H9 (cell line): Measurements from ENCODE around the gene NKD1. TPM values are rescaled to one million over a fixed set of nuclear protein-coding genes. Genes with fewer than 3 reads are reported as not detected.

Experiments
- DNase-seq: peaks from one replicate; pipeline ENCODE4 v3.0.0-alpha.2; 2017
- H2AFZ ChIP-seq: one replicate; pipeline ENCODE4 v1.6.1; 2013; ENCODE audit warnings: mild to moderate bottlenecking, low read length, control low read depth, moderate library complexity
- H2AK5ac ChIP-seq: 2 replicates; pipeline ENCODE4 v1.6.1; 2013; ENCODE audit warnings: low read length, control low read depth, mixed read lengths; ENCODE audit not compliant: insufficient read length
- H2BK120ac ChIP-seq: one replicate; pipeline ENCODE4 v1.6.1; 2013; ENCODE audit warnings: low read depth, mild to moderate bottlenecking, low read length, control low read depth, inconsistent platforms; ENCODE audit not compliant: poor library complexity, severe bottlenecking
- H2BK12ac ChIP-seq: 2 replicates; pipeline ENCODE4 v1.6.1; 2013; ENCODE audit warnings: low read length, control low read depth, mixed read lengths, low read depth; ENCODE audit not compliant: insufficient read length
- H2BK15ac ChIP-seq: 2 replicates; pipeline ENCODE4 v1.6.1; 2013; ENCODE audit warnings: low read depth, low read length, control low read depth
- H2BK20ac ChIP-seq: one replicate; pipeline ENCODE4 v1.6.1; 2013; ENCODE audit warnings: low read depth, mild to moderate bottlenecking, low read length, control low read depth, inconsistent platforms; ENCODE audit not compliant: poor library complexity, severe bottlenecking
- H2BK5ac ChIP-seq: 2 replicates; pipeline ENCODE4 v1.6.1; 2013; ENCODE audit warnings: low read length, control low read depth, mixed read lengths; ENCODE audit not compliant: insufficient read length
- H3K14ac ChIP-seq: 2 replicates; pipeline ENCODE4 v1.6.1; 2013; ENCODE audit warnings: low read length, control low read depth; ENCODE audit not compliant: insufficient read depth
- H3K18ac ChIP-seq: 2 replicates; pipeline ENCODE4 v1.6.1; 2013; ENCODE audit warnings: low read depth, mild to moderate bottlenecking, mixed read lengths, low read length, control low read depth; ENCODE audit not compliant: insufficient read length
- H3K23ac ChIP-seq: 2 replicates; pipeline ENCODE4 v1.6.1; 2013; ENCODE audit warnings: low read length, control low read depth, mixed read lengths, low read depth; ENCODE audit not compliant: insufficient read length
- H3K23me2 ChIP-seq: 2 replicates; pipeline ENCODE4 v1.6.1; 2013; ENCODE audit warnings: low read depth, mild to moderate bottlenecking, mixed read lengths, low read length, control low read depth; ENCODE audit not compliant: insufficient read length, poor library complexity, severe bottlenecking
- H3K27ac ChIP-seq: 2 replicates; pipeline ENCODE4 v1.5.1; 2013; ENCODE audit warnings: low read length, control low read depth, mixed read lengths, low read depth; ENCODE audit not compliant: insufficient read length
- H3K27me3 ChIP-seq: 2 replicates; pipeline ENCODE4 v1.6.1; 2013; ENCODE audit warnings: low read length, control low read depth, inconsistent platforms; ENCODE audit not compliant: insufficient read depth
- H3K4ac ChIP-seq: 2 replicates; pipeline ENCODE4 v1.6.1; 2013; ENCODE audit warnings: low read depth, mild to moderate bottlenecking, control low read depth, inconsistent platforms, low read length, moderate library complexity
- H3K4me1 ChIP-seq: 2 replicates; pipeline ENCODE4 v1.6.1; 2013; ENCODE audit warnings: low read length, control low read depth, inconsistent platforms; ENCODE audit not compliant: insufficient read depth
- H3K4me2 ChIP-seq: 2 replicates; pipeline ENCODE4 v1.6.1; 2013; ENCODE audit warnings: low read length, control low read depth, mixed read lengths; ENCODE audit not compliant: insufficient read length, insufficient read depth
- H3K56ac ChIP-seq: 2 replicates; pipeline ENCODE4 v1.6.1; 2013; ENCODE audit warnings: low read depth, mild to moderate bottlenecking, mixed read lengths, low read length, control low read depth; ENCODE audit not compliant: insufficient read length
- H3K79me1 ChIP-seq: 2 replicates; pipeline ENCODE4 v1.6.1; 2013; ENCODE audit warnings: low read depth, mild to moderate bottlenecking, moderate library complexity, low read length, control low read depth, inconsistent platforms; ENCODE audit not compliant: insufficient read depth, poor library complexity, severe bottlenecking
- H3K79me2 ChIP-seq: 2 replicates; pipeline ENCODE4 v1.6.1; 2013; ENCODE audit warnings: low read length, control low read depth, inconsistent platforms; ENCODE audit not compliant: insufficient read depth
- H3K9ac ChIP-seq: 2 replicates; pipeline ENCODE4 v1.6.1; 2013; ENCODE audit warnings: low read length, control low read depth, mixed read lengths; ENCODE audit not compliant: insufficient read length; ENCODE audit errors: extremely low read depth
- H3K9me3 ChIP-seq: one replicate; pipeline ENCODE4 v1.6.1; 2013; ENCODE audit warnings: low read depth, low read length, inconsistent platforms; ENCODE audit not compliant: control insufficient read depth
- H3T11ph ChIP-seq: one replicate; pipeline ENCODE4 v1.6.1; 2013; ENCODE audit warnings: mild to moderate bottlenecking, low read length, control low read depth, inconsistent platforms
- H4K20me1 ChIP-seq: one replicate; pipeline ENCODE4 v1.6.1; 2013; ENCODE audit not compliant: control insufficient read depth, insufficient read length, insufficient read depth
- H4K5ac ChIP-seq: 2 replicates; pipeline ENCODE4 v1.6.1; 2013; ENCODE audit warnings: low read depth, mild to moderate bottlenecking, mixed read lengths, low read length, control low read depth; ENCODE audit not compliant: insufficient read length
- H4K8ac ChIP-seq: replicated peaks from 2 replicates; pipeline ENCODE4 v1.6.1; 2013; ENCODE audit warnings: low read length, control low read depth, mixed read lengths, low read depth; ENCODE audit not compliant: insufficient read length
- H4K91ac ChIP-seq: 2 replicates; pipeline ENCODE4 v1.6.1; 2013; ENCODE audit warnings: low read depth, mild to moderate bottlenecking, moderate library complexity, mixed read lengths, low read length, control low read depth; ENCODE audit not compliant: insufficient read length
- H3K27ac Mint-ChIP-seq, 3 experiments: 2 replicates in 2 of 3; 3 replicates in 1 of 3; pipeline ENCODE4 v1.8.0; 2020 to 2021; ENCODE audit warnings: mixed read lengths in 3 of 3, mild to moderate bottlenecking in 1 of 3, moderate library complexity in 1 of 3
- H3K27me3 Mint-ChIP-seq: 2 replicates; pipeline ENCODE4 v1.8.0; 2021; ENCODE audit warnings: low read depth, mild to moderate bottlenecking, moderate library complexity, mixed read lengths
- H3K36me3 Mint-ChIP-seq, 3 experiments: 2 replicates in 2 of 3; 3 replicates in 1 of 3; pipeline ENCODE4 v1.8.0; 2020 to 2021; ENCODE audit warnings: low read depth in 3 of 3, mixed read lengths in 3 of 3; ENCODE audit not compliant: insufficient read depth in 1 of 3
- H3K4me1 Mint-ChIP-seq, 2 experiments: 2 replicates each; pipeline ENCODE4 v1.8.0; 2020; ENCODE audit warnings: mixed read lengths in 2 of 2
- H3K4me3 Mint-ChIP-seq, 2 experiments: 2 replicates in 1 of 2; 3 replicates in 1 of 2; pipeline ENCODE4 v1.8.0; 2020 to 2021; ENCODE audit warnings: mild to moderate bottlenecking in 2 of 2, mixed read lengths in 2 of 2, moderate library complexity in 1 of 2
- H3K9me3 Mint-ChIP-seq, 2 experiments: 2 replicates in 1 of 2; 3 replicates in 1 of 2; pipeline ENCODE4 v1.8.0; 2020; ENCODE audit warnings: mild to moderate bottlenecking in 2 of 2, mixed read lengths in 2 of 2, moderate library complexity in 1 of 2
- WGBS: extraction: QIAGEN DNeasy Blood & Tissue Kit; methylation state at CpG from one replicate; pipeline ENCODE4 v1.1.7; 2013; ENCODE audit warnings: missing lambda C conversion rate, low lambda C conversion rate, mixed read lengths; ENCODE audit not compliant: insufficient read length; ENCODE audit errors: extremely low coverage; 5-methylcytosine and 5-hydroxymethylcytosine counted together
- total RNA-seq: library from RNA; stranded (reverse); gene quantifications from 2 replicates; pipeline ENCODE4 v1.2.1, GENCODE V29; 2021
- TF ChIP-seq, protein P1 (sequence below): fragments of 200-600 bp; sonication (generic); conservative IDR thresholded peaks from 3 replicates; pipeline ENCODE4 v1.8.0; 2021; ENCODE audit warnings: antibody characterized with exemption, mild to moderate bottlenecking

NKD1 gene
- total RNA-seq, 1 experiment from 2014 or later: 1.9 TPM

GRCh38 chr16:50605733-50606430 is 57.7 kb downstream of the NKD1 start:
- DNase-seq: no peak
- Histone ChIP-seq H3K79me1 (no peaks in the 10 kb centered on the region), H2BK15ac (no peak overlapping the region), H3K14ac (no peak overlapping the region), H3K79me2 (no peaks in the 10 kb centered on the region), H3K27ac (no peak overlapping the region), H2BK12ac (no peak overlapping the region), H3K9ac (no peak overlapping the region), H3K23ac (no peak overlapping the region), H4K20me1 (no peaks in the 10 kb centered on the region), H3K56ac (no peak overlapping the region), H3K27me3 (no peaks in the 10 kb centered on the region), H4K8ac (no peak overlapping the region), H3K9me3 (no peaks in the 10 kb centered on the region), H4K91ac (no peak overlapping the region), H2BK120ac (no peak overlapping the region), H2AK5ac (no peak overlapping the region), H3K18ac (no peak overlapping the region), H3T11ph (no peak overlapping the region), H2BK20ac (no peak overlapping the region), H2BK5ac (no peak overlapping the region), H3K4me1 (no peaks in the 10 kb centered on the region), H2AFZ (no peak overlapping the region), H3K4ac (no peak overlapping the region), H4K5ac (no peak overlapping the region), H3K4me2 (no peak overlapping the region), H3K23me2 (no peaks in the 10 kb centered on the region)
- H3K27me3 Mint-ChIP-seq: peaks cover 15% of the 10 kb centered on the region
- no peak overlapping the region for H3K4me3 Mint-ChIP-seq
- peaks cover 31 to 37% of the 10 kb centered on the region in 2 experiments for H3K4me1 Mint-ChIP-seq
- no peak overlapping the region; a peak in 1 of 7 replicates for H3K27ac Mint-ChIP-seq
- TF ChIP-seq, protein P1, sequence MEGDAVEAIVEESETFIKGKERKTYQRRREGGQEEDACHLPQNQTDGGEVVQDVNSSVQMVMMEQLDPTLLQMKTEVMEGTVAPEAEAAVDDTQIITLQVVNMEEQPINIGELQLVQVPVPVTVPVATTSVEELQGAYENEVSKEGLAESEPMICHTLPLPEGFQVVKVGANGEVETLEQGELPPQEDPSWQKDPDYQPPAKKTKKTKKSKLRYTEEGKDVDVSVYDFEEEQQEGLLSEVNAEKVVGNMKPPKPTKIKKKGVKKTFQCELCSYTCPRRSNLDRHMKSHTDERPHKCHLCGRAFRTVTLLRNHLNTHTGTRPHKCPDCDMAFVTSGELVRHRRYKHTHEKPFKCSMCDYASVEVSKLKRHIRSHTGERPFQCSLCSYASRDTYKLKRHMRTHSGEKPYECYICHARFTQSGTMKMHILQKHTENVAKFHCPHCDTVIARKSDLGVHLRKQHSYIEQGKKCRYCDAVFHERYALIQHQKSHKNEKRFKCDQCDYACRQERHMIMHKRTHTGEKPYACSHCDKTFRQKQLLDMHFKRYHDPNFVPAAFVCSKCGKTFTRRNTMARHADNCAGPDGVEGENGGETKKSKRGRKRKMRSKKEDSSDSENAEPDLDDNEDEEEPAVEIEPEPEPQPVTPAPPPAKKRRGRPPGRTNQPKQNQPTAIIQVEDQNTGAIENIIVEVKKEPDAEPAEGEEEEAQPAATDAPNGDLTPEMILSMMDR: no peak
- H3K9me3 Mint-ChIP-seq: no peaks in the 10 kb centered on the region
- no peaks in the 10 kb centered on the region; a peak in 1 of 7 replicates for H3K36me3 Mint-ChIP-seq
- WGBS: no CpG with 5 or more reads among the region's 19 CpGs
